GM21390 (cell line): ENCODE results near the gene P3H1.
"Not testable (repeated sequence)": the region's sequence is repeated elsewhere in the genome, so short reads cannot be mapped to it uniquely, and the experiment has no call there.

Source experiments
- ATAC-seq: cut with Tn5 transposase; IDR thresholded peaks from one replicate; pipeline ENCODE4 v1.9.1; 2021; ENCODE audit not compliant: unreplicated experiment

Gene P3H1

GRCh38 chr1:42732126-42732680 is 34.6 kb downstream of the P3H1 start:
- ATAC-seq, result no peak

DNA sequence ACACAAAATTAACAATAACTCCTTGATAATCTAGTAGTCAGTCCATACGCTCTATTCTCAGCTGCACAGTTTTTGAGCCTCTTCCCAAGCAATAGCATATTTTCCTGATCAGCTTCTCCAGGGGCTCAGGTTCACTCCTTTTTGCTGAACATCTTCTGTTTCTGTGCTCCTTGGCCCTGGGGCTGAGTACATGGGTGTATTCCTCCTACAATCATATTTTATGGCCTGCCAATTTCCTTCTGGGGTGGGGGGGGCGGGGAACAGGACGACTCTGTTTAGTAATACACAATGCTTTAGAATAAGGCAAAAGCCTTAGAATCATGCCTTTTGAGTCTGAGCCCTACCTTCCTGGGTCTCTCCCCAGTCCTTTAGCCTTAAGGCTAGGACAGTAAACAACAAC is 35.2 kb downstream of the P3H1 start:
- ATAC-seq, result no peak

- ATAC-seq, result no peak
Measured at GRCh38 chr1:42730988-42731387, 35.8 kb downstream of the P3H1 start.

DNA sequence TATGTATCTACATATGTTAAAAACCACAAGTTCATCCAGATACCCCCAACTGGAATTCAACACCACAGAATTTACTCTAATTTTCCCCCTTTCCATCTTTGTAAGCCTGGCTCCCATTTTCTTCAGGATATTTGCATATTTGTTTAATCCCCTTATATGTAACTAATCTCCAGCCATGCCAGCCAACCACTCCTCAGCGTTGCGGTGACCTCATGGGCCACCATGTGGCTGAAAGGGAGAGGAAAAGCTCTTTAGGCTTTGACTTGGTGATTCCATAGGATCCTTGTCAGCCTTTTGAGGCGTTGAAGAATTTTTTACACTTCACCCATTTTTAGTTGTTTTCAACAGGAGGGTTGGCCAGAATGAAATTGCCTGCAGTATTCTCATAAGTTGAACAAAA is 36.8 kb downstream of the P3H1 start:
- ATAC-seq, result no peak

DNA sequence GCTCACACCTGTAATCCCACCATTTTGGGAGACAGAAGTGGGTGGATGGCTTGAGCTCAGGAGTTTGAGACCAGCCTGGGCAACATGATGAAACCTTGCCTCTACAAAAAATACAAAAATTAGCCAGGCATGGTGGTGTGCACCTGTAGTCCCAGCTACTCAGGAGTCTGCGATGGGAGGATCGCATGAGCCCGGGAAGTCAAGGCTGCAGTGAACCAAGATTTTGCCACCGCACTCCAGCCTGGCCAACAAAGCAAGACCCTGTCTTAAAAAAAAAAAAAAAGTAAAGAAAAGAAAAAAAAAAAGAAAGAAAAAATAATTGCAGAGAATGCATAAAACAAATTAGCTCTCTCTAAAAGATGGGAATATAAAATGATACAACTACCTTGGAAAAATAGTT is 41.0 kb downstream of the P3H1 start:
- not testable (repeated sequence) for ATAC-seq

- ATAC-seq, result no peak
Measured at GRCh38 chr1:42723511-42723910, 43.3 kb downstream of the P3H1 start.

GRCh38 chr1:42722403-42722802 is 44.4 kb downstream of the P3H1 start:
- not testable (repeated sequence) for ATAC-seq

GRCh38 chr1:42721926-42722325 is 44.9 kb downstream of the P3H1 start:
- ATAC-seq, result no peak

DNA sequence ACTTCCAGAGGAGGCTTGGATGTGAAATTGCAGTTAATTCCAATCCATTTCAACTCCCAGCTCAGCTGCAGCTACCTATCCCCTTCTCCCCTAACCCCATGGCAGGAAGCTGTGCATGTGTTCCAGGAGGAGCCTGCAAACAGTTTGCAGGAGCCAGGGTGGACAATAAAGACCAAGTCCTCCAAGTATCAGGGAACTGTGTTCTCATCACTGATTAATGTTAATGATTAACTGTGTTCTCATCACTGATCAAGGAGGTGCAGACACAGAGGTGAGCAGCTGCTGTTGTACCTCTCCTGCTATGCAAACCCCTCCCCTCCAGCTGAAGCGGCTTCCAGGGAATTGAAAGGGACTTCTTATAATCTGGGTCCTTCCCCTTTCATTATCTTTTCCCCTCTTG is 46.0 kb downstream of the P3H1 start:
- ATAC-seq, result no peak

GRCh38 chr1:42714441-42714840 is 52.4 kb downstream of the P3H1 start:
- not testable (repeated sequence) for ATAC-seq

DNA sequence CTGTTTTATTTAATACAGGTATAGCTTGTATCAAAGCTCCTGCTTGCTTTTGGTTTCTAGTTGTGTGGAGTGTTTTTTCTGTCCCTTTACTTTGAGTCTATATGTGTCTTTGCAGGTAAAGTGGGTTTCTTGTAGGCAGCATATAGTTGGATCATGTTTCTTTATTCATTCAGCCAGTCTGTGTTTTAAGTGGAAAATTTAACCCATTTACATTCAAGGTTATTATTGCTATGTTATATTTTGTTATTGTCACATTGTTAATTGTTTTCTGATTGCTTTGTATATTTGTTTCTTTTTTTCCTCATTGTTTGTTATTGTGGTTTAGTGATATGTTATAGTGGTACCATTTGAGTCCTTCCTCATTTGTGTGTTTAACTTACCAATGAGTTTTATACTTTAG is 53.5 kb downstream of the P3H1 start:
- no peak for ATAC-seq

- ATAC-seq, result not testable (repeated sequence)
Measured at GRCh38 chr1:42712808-42713207, 54.0 kb downstream of the P3H1 start.

- no peak for ATAC-seq
Measured at GRCh38 chr1:42703888-42704464, 62.9 kb downstream of the P3H1 start.

DNA sequence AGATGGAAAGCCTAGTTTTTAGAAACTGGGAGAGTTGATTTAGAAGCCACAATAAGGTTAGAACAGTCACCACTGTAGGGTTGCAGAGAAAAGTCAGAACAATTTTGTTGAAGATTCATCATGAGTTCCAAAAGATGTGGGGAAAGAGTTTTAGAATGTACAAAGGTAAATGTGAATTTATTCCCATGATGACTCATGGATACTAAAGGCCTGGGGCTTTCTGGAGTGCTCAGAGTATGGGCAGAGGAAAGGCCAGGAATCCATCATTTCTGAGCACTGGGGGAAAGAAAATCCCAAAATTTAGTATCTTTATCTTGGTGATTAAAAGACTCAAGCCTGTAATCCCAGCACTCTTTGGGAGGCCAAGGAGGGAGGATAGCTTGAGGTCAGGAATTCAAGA is 66.8 kb downstream of the P3H1 start:
- no peak for ATAC-seq

- no peak for ATAC-seq
Measured at GRCh38 chr1:42698081-42698813, 68.6 kb downstream of the P3H1 start.
